ENCODE measurements around the gene ADAMTSL3. TPM values are rescaled to one million over a fixed set of nuclear protein-coding genes. Genes with fewer than 3 reads are reported as not detected.

ADAMTSL3 gene
- total RNA-seq, 2 experiments from 2014 or later: not detected

DNA sequence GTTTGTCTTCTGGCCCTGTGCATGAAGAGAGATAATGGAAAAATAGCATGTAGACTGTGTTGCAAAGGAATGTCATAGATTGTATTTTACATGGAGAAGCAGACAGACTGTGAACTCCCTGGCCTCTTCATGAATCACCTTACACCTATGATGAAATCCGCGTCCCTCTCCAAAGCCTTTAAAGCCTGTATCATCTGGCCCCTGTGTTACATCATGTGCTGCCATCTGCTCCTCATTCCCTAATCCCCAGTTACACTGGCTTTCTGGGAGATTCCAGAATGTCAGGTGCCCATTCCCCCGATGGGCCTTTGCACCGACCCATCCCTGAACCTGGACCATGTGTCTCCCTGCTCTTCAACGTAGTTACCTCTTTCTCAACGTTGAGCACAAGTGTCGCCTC is 190.8 kb downstream of the ADAMTSL3 start:
- ChIA-PET CTCF (no interaction called here), POLR2A (no interaction called here)
- H3K27me3 Mint-ChIP-seq: peaks cover 11% of the 10 kb centered on the region
- intact Hi-C loops (cut with DNase I, micrococcal nuclease): no loop called here
- H3K9me3 Mint-ChIP-seq: no peaks in the 10 kb centered on the region
- H3K9me3 ChIP-seq (ENCODE audit: control insufficient read depth in 1 of 2, insufficient read depth in 1 of 2, low read length in 2 of 2): no peaks in the 10 kb centered on the region
- H3K4me3 Mint-ChIP-seq: no peak overlapping the region
- H3K4me1 ChIP-seq (ENCODE audit: insufficient read depth, low read length): no peaks in the 10 kb centered on the region
- DNase-seq (no peak), ATAC-seq (ENCODE audit: poor library complexity) (no peak)
- no peaks in the 10 kb centered on the region for H3K4me1 Mint-ChIP-seq (ENCODE audit: low read depth)
- peaks cover 0 to 3% of the 10 kb centered on the region in 2 experiments for H3K27me3 ChIP-seq (ENCODE audit: control insufficient read depth in 1 of 2, insufficient read depth in 2 of 2, low read length in 2 of 2)
- no peaks in the 10 kb centered on the region for H3K36me3 ChIP-seq (ENCODE audit: insufficient read depth, low read length)
- no peak overlapping the region for H3K27ac ChIP-seq (ENCODE audit: low read depth in 1 of 2, low read length in 2 of 2)
- H3K4me3 ChIP-seq (ENCODE audit: low read length): no peak overlapping the region
- TF ChIP-seq, protein P1, sequence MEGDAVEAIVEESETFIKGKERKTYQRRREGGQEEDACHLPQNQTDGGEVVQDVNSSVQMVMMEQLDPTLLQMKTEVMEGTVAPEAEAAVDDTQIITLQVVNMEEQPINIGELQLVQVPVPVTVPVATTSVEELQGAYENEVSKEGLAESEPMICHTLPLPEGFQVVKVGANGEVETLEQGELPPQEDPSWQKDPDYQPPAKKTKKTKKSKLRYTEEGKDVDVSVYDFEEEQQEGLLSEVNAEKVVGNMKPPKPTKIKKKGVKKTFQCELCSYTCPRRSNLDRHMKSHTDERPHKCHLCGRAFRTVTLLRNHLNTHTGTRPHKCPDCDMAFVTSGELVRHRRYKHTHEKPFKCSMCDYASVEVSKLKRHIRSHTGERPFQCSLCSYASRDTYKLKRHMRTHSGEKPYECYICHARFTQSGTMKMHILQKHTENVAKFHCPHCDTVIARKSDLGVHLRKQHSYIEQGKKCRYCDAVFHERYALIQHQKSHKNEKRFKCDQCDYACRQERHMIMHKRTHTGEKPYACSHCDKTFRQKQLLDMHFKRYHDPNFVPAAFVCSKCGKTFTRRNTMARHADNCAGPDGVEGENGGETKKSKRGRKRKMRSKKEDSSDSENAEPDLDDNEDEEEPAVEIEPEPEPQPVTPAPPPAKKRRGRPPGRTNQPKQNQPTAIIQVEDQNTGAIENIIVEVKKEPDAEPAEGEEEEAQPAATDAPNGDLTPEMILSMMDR (IDR thresholded peaks at IDR 0.05): no peak
- no peaks in the 10 kb centered on the region for H3K36me3 Mint-ChIP-seq (ENCODE audit: low read depth)
- H3K27ac Mint-ChIP-seq: no peak overlapping the region

DNA sequence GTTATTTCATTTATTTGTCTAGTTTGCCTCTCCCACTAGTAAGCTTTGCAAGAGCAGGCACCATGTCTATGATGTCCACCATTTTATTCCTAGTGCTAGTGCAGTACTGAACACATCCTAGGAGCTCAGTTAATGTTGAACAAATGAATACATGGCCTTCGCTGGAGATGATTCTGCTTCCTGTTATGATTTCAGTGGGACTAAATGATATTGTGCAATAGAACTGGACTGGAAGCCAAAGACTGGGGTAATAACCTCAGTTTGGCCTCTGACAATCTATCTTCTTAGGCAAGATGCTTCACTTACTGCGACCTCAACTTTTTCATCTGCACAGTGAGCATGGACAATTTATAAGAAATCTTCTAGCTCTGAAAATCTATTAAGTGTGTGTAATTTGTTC is 191.3 kb downstream of the ADAMTSL3 start:
- TF ChIP-seq, protein P1 (IDR thresholded peaks at IDR 0.05): no peak
- Mint-ChIP-seq H3K27ac (no peak overlapping the region), H3K36me3 (ENCODE audit: low read depth) (no peaks in the 10 kb centered on the region), H3K4me1 (ENCODE audit: low read depth) (no peaks in the 10 kb centered on the region), H3K9me3 (no peaks in the 10 kb centered on the region), H3K4me3 (no peak overlapping the region), H3K27me3 (peaks cover 7% of the 10 kb centered on the region)
- no peaks in the 10 kb centered on the region for H3K9me3 ChIP-seq (ENCODE audit: control insufficient read depth in 1 of 2, insufficient read depth in 1 of 2, low read length in 2 of 2)
- no peaks in the 10 kb centered on the region for H3K36me3 ChIP-seq (ENCODE audit: insufficient read depth, low read length)
- no peak overlapping the region for H3K4me3 ChIP-seq (ENCODE audit: low read length)
- H3K4me1 ChIP-seq (ENCODE audit: insufficient read depth, low read length): no peaks in the 10 kb centered on the region
- ChIA-PET POLR2A (no interaction called here), CTCF (interaction anchor here (0.7 kb wide), 1 partner anchor 10 kb away, joined by 3 read pairs; no protein-coding TSS in a partner anchor)
- ATAC-seq (ENCODE audit: poor library complexity) (no peak), DNase-seq (no peak)
- H3K27ac ChIP-seq (ENCODE audit: low read depth in 1 of 2, low read length in 2 of 2): no peak overlapping the region
- intact Hi-C loops (cut with DNase I, micrococcal nuclease): no loop called here
- H3K27me3 ChIP-seq (ENCODE audit: control insufficient read depth in 1 of 2, insufficient read depth in 2 of 2, low read length in 2 of 2): peaks cover 0 to 3% of the 10 kb centered on the region in 2 experiments

DNA sequence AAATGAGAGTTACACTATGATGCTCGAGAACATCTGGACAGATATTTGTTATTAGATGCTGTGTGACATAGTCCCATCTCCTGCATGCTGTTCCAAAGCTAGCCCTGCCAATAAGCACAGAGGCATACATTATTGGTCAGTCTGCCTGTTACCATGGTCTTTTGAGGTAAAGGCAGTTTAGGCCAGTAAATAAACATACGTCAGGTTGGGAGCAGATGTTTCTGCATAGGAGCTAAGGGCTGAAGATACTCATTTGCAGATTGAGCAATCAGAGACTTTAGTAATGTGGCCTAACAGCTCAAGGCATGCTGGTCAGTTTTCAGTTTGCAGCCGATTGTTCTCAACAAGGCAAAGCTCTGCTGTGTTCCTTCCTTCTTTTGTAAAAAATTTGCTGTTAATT is 192.9 kb downstream of the ADAMTSL3 start:
- H3K27ac Mint-ChIP-seq: no peak overlapping the region
- H3K9me3 Mint-ChIP-seq: no peaks in the 10 kb centered on the region
- H3K4me1 Mint-ChIP-seq (ENCODE audit: low read depth): no peaks in the 10 kb centered on the region
- Histone ChIP-seq H3K27me3 (ENCODE audit: control insufficient read depth in 1 of 2, insufficient read depth in 2 of 2, low read length in 2 of 2) (peaks cover 0 to 3% of the 10 kb centered on the region in 2 experiments), H3K4me1 (ENCODE audit: insufficient read depth, low read length) (no peaks in the 10 kb centered on the region), H3K4me3 (ENCODE audit: low read length) (no peak overlapping the region), H3K27ac (ENCODE audit: low read depth in 1 of 2, low read length in 2 of 2) (no peak overlapping the region), H3K9me3 (ENCODE audit: control insufficient read depth in 1 of 2, insufficient read depth in 1 of 2, low read length in 2 of 2) (no peaks in the 10 kb centered on the region), H3K36me3 (ENCODE audit: insufficient read depth, low read length) (no peaks in the 10 kb centered on the region)
- TF ChIP-seq, protein P1 (IDR thresholded peaks at IDR 0.05): no peak
- intact Hi-C loops (cut with DNase I, micrococcal nuclease): no loop called here
- no peak overlapping the region for H3K4me3 Mint-ChIP-seq
- ChIA-PET CTCF (no interaction called here), POLR2A (no interaction called here)
- DNase-seq (no peak), ATAC-seq (ENCODE audit: poor library complexity) (no peak)
- H3K36me3 Mint-ChIP-seq (ENCODE audit: low read depth): no peaks in the 10 kb centered on the region
- peaks cover 4% of the 10 kb centered on the region for H3K27me3 Mint-ChIP-seq
